Activated CD8-positive, alpha-beta memory T cell treated with anti-CD3 and anti-CD28 coated beads, Interleukin-2, amount 50 U/mL, for 1 hour (primary cell): ENCODE results near the gene NFKBIB.

ENCODE experiments used
- DNase-seq: peaks from one replicate; pipeline ENCODE4 v3.0.0-alpha.2; 2020; ENCODE audit errors: extremely low read depth

The NFKBIB gene

DNA sequence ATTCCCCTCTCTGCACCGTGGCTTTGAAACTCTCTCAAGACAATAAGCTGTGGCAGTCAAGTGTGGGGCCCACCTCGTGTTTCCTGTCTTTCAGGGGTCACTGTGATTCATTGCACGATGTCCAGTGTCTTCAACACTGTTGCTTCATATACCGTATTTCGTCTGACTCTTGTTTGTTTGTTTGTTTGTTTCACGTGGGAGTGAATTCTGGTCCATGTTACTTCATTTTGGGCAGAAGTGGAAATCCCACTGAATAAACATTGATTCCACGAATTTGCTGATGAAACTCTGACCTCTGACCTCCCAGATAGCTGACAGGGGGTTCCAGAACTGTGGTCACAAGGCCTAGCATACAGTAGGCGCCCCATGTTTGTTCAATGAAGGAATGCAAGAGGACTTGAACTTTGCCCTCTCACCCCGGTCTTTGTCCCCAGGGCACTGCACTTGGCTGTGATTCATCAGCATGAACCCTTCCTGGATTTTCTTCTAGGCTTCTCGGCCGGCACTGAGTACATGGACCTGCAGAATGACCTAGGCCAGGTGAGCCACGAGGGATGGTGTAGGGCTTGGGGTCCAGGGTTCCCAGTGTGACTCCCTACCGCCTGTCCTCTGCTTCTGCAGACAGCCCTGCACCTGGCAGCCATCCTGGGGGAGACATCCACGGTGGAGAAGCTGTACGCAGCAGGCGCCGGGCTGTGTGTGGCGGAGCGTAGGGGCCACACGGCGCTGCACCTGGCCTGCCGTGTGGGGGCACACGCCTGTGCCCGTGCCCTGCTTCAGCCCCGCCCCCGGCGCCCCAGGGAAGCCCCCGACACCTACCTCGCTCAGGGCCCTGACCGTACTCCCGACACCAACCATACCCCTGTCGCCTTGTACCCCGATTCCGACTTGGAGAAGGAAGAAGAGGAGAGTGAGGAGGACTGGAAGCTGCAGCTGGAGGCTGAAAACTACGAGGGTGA is 5.1 kb downstream of the NFKBIB start:
- DNase-seq, result no peak

DNA sequence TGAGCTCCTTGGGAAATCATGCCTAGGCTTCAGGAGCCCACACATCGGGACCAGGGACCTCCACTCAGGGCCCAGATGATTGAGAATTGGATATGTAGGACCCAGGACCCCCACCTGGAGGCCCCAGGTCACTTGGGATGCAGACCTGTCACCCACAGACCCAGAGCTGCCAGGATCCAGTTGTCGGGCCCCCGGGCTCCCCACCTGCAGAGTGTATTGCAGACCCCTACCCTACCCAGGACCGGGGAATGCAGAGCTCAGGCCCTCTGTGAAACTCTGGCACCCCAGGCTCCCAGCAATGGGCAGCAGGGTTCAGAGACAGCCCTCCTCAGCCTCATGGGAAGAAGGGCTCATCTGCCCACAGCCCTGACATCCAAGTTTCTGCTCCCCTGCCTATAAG is 5.9 kb downstream of the NFKBIB start:
- no peak for DNase-seq

DNA sequence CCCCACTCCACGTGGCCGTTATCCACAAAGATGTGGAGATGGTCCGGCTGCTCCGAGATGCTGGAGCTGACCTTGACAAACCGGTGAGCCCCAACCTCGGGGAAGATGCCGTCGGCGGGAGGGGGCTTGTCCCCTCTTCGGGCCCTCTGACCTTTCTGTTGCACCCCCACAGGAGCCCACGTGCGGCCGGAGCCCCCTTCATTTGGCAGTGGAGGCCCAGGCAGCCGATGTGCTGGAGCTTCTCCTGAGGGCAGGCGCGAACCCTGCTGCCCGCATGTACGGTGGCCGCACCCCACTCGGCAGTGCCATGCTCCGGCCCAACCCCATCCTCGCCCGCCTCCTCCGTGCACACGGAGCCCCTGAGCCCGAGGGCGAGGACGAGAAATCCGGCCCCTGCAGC is 7.5 kb downstream of the NFKBIB start:
- DNase-seq, result no peak

DNA sequence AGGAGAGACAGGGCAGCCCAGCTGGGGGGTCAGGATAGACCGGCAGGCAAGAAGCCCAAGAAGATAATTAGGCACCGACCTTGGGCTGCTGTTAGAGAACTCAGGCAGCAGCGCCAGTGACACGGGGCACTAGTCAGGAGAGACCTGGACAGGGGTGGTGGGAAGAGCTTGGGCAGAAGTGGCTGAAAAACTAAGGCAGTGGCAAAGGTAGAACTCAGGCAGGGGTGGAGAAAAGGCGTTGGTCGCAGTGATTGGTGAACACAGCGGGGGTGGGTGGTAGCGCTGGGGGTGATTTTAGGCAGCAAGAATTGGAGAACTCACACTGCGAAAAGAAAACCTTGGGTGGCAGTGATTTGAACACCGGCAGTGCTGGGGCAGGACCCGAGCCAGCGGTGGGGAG is 7.9 kb downstream of the NFKBIB start:
- no peak for DNase-seq

DNA sequence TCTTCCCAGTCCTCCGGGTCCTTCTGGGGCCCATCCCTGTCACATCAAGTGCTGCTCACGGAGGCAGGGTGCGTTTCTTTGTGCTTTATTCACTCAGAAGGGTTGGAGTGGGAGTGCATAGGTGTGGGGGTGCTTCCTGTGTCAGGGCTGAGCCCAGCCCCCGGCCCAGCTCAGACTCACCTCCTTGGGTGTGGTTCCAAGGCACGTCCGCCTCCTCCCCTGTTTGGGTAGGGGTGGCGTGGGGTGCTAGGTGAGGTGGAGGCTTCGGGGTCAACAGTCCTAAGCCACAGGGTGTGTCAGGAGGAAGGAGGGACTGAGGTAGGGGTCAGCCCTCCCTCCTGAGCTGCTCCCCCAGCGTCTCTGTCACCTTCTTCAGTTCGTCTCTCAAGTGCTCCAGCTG is 9.1 kb downstream of the NFKBIB start:
- no peak for DNase-seq

DNA sequence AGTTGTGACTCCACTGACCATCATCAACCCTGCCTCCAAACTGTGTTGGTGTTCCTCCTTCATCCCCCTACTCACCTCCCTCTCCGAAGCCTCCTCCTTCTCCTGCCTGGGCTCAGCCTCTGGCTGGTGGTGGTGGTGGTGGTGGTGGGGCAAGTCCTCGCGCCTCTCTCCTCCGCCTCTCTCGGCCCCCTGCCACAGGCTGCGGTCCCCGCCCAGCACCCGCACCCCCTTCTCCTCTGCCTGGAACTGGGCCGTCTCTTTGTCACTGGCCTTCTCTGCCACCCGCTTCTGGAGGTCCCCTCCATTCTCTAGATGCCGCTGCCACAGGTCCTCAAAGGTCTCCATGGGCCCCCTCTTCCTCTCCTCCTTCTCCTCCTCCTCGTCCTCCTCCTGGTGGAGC is 10.7 kb downstream of the NFKBIB start:
- DNase-seq, result no peak

DNA sequence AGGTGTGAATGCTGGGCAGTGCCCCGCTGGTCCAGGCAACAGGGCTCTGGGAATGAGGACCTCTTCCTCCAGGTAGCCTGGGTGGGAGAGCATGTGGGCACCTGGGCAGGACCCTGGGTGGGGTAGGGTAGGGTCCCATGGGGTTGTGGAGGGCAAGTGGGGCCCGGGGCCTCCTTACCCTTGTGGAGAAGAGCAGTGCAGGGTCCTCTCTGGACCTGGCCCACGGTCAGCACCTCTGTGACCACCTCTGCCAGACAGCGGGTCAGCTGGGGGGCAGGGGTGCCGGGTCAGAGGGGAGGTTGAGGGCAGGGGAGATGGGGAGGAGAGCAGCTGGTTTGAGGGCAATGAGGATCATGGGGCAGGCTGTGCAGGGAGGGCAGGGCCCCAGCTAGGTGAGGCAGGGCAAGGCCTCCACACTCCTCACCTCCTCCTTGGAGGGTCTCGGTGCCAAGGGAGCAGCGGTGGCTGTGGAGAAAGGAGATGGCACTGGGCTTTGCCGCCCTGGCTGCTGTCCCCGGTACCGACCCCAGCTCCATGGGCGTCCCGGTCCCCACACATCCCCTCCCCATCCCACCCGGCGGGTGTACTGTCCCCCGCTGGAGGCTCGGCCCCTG is 11.7 kb downstream of the NFKBIB start:
- DNase-seq, result no peak

DNA sequence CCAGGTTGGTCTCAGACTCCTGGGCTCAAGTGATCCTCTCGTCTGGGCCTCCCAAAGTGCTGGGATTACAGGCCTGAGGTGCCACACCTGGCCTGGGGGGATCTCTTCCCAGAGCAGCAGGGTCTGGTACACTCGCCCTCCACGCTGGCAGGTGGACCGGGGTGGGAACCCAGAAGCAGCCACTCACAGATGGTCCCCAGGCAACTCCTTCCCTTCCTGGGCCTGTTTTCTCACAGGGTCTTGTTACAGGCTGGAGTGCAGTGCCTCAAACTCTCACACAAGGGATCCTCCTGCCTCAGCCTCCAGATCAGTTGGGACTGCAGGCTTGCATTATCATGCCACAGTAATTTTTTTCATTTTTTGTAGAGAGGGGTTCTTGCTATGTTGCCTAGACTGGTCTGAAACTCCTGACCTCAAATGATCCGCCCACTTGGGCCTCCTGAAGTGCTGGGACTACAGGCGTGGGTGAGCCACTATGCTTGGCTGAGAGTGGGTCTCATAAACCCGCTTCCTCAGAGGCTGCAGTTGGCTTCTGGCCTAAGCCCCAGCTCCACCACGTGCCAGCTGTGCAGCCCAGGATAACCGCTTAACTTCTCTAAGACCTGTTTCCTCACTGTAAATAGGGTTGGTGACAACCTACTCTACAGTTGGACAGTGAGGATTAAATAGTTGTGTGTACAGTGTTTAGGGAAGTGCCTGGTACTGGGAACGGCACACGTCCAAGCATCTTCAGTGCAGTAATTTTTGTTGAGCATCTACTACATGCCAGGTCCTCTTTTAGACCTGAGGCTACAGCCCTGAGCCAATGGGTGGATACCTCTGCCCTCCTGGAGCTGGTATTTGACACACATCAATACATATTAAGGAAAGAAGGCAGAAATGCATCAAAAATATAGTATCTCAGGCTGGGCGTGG is 13.1 kb downstream of the NFKBIB start:
- DNase-seq, result no peak

DNA sequence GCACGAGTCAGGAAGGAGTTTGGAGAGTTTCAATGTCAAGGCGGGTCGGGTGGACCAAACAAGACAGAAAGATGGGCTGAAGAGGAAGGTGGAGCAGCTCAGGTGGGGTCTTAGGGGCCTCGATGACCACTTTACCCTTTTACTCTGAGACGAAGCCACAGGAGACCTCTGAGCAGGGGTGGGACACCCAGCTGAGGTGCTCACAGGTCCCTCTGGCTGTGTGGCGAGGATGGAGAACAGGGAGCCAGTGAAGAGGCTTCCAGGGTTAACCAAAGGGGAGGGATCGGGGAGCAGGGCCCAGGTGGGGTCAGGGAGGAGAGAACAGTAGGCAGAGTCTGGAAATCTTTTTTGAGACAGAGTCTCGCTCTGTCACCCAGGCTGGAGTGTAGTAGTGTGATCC is 14.2 kb downstream of the NFKBIB start:
- no peak for DNase-seq

DNA sequence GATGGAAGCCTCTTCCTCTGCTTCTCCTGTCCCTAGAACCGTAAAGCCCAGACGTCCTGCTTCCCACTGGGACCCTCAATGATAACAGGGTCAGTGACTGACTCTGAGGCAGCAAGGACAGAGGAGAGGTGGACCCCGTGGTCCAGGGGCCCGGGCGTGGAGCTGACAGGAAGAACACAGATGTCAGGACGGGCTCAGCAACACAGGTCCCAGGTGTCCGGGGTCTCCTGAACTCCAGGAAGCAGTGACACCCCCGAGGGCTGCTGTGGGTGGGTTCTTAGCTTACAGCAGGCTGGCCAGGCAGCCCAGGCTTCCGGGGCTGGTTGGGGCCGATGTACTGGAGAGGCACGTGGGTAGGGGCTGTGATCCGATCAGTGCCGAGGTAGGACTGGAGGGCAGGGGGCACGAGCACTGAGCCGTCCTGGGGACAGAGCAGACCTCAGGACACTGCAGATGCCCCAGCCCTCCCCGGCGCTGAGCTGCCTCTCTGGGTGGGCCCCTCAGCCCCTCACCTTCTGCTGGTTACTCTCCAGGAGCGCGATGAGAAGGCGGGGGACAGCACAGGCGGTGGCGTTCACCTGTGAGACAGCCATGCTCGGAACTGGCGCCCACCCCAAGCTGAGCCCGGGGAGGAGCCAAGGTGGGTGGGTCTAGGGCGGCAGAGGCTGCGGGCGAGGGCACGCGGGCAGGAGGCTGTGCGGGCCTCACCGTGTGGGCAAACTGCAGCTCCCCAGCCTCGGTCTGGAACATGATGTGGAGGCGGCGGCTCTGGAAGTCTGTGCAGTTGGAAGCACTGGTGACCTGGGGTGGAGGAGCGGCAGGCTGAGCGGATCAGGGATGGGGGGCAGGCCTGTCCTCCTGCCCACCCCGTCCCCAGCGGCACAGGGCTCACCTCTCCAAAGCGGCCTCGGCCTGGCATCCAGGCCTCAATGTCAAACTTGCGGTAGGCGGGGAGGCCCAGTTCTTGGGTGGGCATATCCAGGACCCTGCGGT is 15.9 kb downstream of the NFKBIB start:
- no peak for DNase-seq

DNA sequence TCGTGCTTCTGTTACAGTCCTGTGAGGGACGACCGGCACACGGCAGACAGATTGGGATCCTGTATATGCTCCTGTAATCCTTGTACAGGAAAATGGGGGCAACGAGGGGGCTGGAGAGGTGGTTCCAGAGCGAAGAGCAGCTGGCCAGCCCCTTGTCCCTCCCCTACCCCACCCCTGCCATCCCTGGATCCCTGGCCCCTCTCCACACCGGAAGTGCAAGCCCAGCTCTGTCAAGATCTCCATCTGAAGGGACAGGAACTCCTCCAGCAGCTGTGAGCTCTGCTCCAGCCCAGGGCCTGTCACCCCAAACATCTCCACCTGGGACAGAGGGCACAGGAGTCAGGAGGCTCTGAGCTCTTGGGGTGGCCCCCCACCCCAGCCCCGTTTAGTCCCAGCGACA is 17.7 kb downstream of the NFKBIB start:
- DNase-seq, result no peak

DNA sequence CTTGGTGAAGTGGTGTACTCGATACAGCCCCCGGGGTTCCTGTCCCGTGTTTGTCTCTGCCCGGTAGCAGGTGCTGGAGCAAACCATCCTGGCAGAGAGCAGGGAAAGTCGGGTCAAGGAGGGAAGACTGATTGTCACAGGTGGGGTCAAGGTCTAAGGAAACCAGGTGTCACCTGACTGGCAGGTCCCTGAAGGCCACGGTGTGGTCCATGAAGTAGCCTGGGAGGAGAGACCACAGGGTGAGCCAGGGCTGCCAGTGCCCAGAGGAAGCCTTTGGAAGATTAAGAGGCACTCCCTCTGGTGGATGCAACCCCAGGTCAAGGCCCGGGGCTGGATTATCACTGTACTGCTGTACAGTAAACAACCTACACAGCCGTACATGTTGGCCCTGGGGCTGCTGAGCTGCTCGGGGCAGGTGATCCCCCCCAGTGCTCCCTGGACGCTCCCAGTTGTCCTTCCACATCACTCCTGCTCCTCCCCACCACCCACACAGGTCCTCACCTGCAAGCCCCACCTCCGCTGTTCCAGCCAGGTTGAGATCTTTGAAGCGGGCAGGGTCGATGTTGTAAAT is 18.2 kb downstream of the NFKBIB start:
- no peak for DNase-seq

DNA sequence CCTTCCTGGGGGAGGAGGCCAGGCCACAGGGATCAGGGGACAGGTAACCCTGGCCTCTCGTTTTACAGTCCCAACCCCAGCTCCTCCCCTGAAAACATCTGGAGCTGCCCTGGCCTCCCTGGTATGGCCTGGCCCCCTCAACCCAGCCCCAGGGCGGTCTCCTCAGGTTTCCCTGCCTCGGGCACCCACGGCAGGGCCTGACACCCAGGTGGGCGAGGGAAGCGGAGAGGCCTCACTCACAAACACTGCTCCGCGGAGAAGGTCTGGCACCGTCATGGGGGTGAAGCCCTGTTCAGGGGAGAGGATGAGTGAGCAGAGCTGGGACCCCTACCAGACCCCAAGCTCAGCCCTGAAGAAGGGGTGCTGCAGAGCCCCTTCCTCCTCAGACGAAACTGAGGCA is 18.8 kb downstream of the NFKBIB start:
- no peak for DNase-seq

DNA sequence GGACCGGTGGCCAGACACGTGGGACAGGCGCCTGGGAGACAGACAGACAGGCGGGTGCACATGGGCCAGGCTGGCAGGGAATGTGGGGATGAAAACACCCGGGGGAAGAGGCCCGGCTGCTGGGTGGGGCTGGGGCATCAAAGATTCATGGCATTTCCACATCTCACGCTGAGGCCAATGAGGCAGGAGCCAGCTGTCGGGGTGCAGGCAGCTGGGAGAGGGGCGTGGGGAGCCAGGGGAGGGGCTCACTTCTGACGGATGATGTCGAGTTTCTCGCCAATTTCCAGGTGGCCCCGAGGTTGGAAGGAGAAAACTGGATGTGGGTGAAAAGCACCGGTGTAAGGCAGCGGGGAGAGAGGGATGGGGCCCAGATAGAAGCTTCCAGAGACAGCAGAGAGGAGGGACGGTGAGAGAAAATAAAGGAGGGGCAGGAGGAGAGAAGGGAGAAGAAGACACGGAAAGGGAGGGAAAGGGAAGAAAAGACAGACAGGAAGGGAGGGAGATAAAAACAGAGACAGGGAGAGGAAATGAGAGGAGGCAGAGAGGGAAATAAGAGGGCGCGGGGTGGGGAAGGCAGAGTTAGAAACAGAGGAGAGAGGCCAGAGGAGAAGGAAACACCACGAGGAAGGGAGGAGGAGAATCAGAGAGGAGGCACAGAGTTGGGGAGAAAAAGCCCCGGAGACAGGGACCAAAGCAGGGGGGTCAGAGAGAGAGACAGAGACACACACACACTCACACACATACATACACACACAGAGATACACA is 20.2 kb downstream of the NFKBIB start:
- DNase-seq, result no peak

DNA sequence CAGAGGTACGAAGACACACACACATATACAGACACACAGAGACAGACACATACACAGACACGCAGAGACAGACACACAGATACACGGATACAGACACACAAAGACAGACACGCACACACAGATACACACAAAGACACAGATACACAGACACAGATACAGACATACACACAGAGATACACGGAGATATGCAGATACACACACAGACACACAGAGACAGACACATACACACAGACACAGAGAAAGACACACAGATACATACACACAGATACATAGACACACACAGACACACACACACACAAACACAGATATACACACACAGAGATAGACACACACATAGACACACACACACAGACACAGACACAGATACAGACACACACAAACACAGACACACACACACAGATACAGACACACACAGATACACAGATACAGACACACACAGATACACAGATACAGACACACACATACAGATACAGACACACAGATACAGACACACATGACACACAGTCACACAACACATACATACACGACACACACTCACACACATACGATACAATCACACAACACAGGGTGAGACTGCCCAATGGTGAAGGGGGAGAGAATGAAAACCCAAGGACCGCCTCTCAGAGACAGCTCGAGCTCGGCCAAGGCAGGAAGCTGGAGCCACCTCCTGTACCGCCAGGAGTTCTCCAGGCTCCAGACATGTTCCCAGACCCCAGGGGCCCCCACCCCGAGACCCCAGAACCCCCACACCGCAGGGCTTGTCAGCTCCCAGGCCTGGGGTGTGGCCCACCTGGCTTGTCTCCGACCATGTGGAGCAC is 21.0 kb downstream of the NFKBIB start:
- no peak for DNase-seq

DNA sequence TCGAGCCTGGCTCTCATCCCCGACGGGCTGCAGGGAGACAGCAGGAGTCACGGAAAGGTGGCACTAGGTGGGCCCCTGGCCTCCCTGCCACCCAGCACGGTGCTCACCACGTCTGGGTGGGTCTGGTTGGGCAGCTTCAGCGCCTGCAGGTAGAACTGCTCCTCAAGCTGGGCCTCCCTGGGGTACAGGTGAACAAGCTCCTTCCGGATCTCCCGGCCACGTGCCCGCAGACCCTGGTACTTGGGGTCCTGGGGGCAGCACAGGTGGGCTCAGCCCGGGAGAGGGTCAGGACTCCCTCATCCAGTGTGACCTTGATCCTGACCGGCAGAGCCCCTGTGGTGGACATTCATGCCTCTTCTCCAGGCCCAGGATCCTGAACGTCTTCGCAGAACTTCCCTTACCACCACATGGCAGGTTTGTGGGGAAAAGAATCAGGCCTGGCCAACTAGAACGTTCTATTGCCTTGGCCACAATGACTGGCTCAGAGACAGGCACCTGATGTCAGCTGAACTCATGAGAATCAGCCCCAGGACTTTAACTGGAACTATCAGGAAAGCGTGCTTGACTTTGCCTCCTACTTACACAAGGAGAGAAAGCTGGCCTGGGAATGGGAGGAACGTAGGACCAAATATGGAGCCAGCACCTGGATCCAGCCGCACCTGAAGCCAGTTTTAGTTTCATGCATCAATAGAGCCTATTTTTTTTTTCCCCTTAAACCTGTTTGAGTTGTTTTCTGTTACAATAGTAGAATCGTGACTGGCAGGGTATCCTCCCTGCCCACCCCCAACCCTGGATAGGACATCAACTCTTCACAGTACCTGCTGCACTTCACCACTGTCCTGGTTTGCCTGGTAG is 21.9 kb downstream of the NFKBIB start:
- DNase-seq, result no peak

DNA sequence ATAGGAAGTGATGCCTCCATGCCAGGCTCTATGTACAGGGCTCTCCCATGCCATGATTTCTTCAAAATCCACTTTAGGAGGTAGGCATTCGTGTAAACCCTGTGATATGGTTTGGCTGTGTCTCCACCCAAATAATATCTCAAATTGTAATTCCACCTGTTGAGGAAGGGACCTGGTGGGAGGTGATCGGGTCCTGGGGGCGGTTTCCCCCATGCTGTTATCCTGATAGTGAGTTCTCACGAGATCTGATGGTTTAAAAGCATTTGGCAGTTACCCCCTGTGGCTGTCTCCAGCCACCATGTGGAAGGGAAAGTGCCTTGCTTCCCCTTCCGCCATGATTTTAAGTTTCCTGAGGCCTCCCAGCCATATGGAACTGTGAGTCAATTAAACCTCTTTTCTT is 22.7 kb downstream of the NFKBIB start:
- DNase-seq, result no peak

DNA sequence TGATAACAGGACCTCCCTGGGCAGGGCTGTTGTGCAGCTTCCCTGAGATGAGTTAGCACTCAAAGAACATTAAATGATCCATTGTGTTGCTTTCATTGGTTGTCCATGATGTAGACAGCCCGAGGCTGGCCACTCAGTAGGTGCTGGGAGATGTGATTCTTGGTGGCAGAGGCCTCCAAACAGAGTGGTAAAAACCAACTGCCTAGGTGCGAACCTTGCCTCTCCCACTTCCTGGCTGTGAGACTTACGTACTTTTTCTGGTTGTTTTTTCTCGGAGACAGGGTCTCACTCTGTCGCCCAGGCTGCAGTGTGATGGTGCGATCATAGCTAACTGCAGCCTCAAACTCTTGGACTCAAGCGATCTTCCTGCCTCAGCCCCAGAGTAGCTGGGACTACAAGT is 24.6 kb downstream of the NFKBIB start:
- no peak for DNase-seq
